IPS-18c (cell line): ENCODE data around the gene IRF4.

Experiments used
- H3K4me3 ChIP-seq: 2 replicates; pipeline ENCODE4 v1.7.0; 2013; ENCODE audit warnings: low read depth, mild to moderate bottlenecking, low read length, moderate library complexity; ENCODE audit not compliant: insufficient read depth
- H3K9me3 ChIP-seq: one replicate; pipeline ENCODE4 v1.6.1; 2013; ENCODE audit warnings: mild to moderate bottlenecking, low read length, moderate library complexity; ENCODE audit not compliant: control insufficient read depth, insufficient read depth

The IRF4 gene

DNA sequence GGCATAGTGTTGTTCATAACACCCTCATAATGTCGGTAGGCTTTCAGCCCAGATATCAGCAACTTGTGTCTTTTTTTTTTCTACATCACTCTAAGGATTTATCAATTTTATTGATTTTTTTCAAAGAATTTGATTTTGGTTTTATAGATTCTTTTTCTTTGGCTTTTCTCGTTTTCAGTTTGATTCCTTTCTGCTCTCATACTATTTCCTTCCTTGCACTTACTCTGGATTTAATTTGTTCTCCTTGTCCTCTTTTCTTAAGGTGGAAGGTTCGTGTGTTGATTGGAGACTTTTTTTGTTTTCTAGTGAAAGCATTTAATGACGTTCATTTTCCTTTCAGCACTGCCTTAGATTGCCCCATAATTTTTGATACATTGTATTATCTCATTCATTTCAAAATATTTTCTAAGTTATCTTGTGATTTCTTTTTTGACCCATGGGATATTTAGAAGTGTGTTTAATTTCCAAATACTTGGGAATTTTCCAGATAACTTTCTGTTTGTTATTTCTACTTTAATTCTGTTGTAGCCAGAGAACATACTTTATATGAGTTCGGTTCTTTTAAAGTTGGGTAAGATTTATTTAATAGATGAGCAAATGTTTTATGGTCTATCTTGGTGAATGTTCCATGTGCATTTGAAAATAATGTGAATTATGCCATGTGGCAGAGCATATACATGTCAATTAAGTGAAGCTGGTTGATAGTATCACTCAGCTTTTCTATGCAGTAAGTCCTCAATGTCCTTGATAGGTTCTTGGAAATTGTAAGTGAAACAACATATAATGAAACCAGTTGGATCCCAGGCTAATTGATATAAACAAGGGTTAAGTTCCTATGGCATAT, 62.8 kb downstream of the IRF4 start:
- H3K9me3 ChIP-seq: peaks cover 3% of the 10 kb centered on the region
- no peak overlapping the region for H3K4me3 ChIP-seq

DNA sequence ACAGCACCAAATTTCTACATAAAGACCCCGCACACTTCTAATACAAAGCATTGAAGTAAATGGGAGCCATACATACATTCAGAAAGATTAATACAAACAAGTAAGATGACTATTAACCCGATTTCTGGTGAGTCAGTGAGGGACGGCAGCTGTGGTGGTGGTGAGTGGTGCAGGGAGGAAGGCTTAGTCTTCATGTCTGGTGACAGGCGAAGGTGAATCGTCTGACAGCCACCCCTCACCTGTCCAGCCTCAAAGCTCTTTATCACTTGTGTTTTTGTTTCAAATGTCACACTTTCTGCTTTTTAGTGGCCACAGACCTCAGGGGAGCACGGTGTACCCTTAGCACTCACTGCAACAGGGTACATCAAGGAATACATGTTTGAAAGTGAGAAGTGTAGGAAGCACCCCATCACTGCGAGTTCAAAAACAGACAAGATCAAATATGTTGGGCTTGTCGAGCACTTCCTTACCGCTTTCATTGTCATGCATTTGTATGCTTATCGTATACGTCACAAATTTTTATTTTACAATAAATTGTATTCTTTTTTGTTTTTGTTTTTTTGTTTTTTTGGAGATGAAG, 63.5 kb downstream of the IRF4 start:
- Histone ChIP-seq H3K9me3 (no peaks in the 10 kb centered on the region), H3K4me3 (no peak overlapping the region)

DNA sequence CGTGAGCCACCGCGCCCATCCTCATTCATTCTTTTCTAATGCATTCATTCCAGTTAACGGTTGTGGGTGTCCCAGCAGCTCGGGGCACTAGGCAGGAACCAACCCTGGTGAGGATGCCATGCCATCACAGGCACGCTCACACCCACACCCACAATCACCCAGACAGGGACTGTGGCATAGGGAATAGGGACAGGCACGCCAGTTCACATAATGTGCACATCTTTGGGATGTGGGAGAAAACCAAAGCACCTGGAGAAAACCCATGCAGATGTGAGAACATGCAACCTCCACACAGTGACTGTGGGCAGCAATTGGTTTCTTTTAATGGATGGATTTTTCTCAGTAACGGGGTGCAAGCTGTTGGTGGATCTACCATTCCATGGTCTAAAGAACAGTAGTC, 64.3 kb downstream of the IRF4 start:
- H3K9me3 ChIP-seq: no peaks in the 10 kb centered on the region
- H3K4me3 ChIP-seq: no peak overlapping the region

DNA sequence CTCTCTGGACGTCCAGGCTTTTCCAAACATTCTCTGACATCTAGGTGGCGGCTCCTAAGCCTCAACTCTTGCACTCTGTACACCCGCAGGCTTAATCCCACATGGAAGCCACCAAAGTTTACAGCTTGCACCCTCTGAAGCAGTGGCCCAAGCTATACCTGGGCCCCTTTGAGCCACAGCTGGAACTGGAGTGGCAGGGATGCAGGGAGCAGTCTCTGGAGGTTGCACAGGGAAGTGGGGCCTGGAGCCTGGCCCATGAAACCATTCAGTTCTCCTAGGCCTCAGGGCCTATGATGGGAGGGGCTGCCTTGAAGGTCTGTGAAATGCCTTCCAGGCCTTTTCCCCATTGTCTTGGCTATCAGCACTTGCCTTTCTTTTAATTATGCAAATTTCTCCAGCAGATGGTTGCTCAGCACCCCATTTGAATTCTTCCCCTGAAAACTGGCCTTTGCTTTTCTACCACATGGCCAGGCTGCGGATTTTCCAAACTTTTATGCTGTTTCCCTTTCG, 64.9 kb downstream of the IRF4 start:
- H3K4me3 ChIP-seq: no peak overlapping the region
- no peaks in the 10 kb centered on the region for H3K9me3 ChIP-seq

DNA sequence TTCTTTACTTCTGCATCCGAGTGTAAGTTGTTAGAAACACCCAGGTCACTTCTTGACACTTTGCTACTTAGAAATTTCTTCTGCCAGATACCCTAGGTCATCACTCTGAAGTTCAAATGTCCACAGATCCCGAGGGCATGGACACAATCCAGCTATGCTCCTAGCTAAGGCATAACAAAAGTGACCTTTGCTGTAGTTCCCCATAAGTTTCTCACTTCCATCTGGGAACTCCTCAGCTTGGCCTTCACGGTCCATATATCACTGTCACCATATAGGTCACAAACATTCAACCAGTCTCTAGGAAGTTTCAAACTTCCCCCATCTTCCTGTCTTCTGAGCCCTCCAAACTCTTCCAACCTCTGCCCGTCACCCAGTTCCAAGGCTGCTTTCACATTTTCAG, 65.3 kb downstream of the IRF4 start:
- Histone ChIP-seq H3K9me3 (no peaks in the 10 kb centered on the region), H3K4me3 (no peak overlapping the region)
